Coronary artery (tissue), 2 donors: ENCODE results near the gene DCN.

ENCODE experiments used
- DNase-seq: peaks from one replicate; pipeline ENCODE4 v3.0.0-alpha.2; 2017; ENCODE audit warnings: low spot score
- H3K27ac ChIP-seq, 2 donors: fragments of 200-600 bp; sonication (generic); one replicate each; pipeline ENCODE4 v1.5.1; 2016 to 2019
- H3K4me3 ChIP-seq: fragments of 200-600 bp; sonication (generic); 2 replicates; pipeline ENCODE4 v1.5.1; 2016; ENCODE audit warnings: mild to moderate bottlenecking, moderate library complexity
- TF ChIP-seq, protein P1 (sequence below): fragments of 200-600 bp; sonication (generic); IDR thresholded peaks from one replicate; pipeline ENCODE4 v1.5.1; 2019; ENCODE audit warnings: antibody characterized with exemption

The DCN gene

DNA sequence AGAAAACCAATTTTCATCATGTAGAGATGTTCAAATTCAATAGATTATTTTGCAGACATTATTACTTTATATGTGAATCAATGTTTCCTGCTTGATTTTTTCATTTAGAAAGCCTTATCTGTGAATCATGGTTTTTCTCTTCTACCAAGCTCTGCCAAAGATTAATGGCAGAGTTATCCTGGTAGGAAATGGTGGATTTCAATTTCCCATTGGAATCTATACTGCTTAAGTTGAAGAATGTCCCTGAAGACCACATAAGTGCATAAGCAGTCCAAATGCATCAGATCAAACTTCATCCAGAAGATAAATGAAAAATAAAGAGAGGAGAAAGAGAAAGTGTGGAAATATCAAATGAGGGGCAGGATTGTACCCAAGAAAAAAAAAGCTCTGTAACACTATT, 76.3 kb downstream of the DCN start:
- Histone ChIP-seq H3K27ac (peak overlapping the region in 1 of 2 donors; percentile 30), H3K4me3 (peak overlapping the region; percentile 11)
- DNase-seq: no peak
- TF ChIP-seq, protein P1, sequence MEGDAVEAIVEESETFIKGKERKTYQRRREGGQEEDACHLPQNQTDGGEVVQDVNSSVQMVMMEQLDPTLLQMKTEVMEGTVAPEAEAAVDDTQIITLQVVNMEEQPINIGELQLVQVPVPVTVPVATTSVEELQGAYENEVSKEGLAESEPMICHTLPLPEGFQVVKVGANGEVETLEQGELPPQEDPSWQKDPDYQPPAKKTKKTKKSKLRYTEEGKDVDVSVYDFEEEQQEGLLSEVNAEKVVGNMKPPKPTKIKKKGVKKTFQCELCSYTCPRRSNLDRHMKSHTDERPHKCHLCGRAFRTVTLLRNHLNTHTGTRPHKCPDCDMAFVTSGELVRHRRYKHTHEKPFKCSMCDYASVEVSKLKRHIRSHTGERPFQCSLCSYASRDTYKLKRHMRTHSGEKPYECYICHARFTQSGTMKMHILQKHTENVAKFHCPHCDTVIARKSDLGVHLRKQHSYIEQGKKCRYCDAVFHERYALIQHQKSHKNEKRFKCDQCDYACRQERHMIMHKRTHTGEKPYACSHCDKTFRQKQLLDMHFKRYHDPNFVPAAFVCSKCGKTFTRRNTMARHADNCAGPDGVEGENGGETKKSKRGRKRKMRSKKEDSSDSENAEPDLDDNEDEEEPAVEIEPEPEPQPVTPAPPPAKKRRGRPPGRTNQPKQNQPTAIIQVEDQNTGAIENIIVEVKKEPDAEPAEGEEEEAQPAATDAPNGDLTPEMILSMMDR: no peak

DNA sequence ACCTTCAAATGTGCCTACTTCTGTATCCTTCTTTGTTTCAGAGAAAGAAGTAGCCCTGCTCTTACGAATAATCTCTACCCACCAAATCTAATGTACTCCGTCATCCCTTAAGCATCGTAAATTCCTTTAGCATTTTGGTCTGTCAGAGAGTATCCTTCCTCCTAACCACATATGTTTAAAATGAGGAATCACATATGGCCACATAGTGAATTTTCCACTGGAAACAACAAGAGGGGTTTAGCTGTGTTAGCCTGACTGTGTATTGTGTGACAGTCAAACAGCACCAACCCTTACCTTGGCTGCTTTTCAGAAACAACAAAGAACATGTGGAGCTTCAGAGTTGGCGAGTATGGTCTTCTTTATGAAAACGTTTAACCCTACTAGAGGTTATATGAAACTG, 76.8 kb downstream of the DCN start:
- no peak for DNase-seq
- H3K4me3 ChIP-seq: peak overlapping the region; percentile 11
- peak overlapping the region in 1 of 2 donors; percentile 30 for H3K27ac ChIP-seq
- TF ChIP-seq, protein P1: no peak

DNA sequence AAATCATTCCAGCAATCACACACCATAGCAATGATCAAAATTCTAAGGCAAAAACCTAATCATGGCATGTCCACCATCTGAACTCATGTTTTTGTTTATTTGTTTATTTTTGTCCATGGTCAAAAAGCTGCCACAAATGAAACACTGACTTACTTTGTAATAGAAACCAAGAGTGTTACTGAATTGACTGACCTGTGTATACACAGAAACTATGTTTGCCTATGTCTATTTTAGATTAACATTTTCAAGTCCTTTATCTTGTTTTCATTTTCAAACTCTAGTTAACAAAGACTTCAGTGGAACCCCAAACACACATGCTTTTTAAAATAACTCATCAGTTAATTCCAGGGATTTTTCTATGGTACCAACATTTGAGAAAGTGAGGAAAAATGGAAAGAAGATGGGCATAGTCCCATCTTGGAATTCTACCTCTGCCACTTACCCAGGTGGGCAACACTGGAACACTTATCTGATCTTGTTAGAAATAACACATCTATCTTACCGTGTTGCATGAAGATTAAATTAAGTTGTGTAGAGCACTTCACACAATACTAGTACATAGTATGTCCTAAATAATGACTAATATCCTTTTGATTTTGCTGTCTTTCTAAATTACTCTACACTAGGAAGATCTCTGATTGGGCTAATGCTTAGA, 77.7 kb downstream of the DCN start:
- DNase-seq: no peak
- Histone ChIP-seq H3K4me3 (peak overlapping the region; percentile 30), H3K27ac (peak overlapping the region in 1 of 2 donors; percentile 59)
- TF ChIP-seq, protein P1: no peak

DNA sequence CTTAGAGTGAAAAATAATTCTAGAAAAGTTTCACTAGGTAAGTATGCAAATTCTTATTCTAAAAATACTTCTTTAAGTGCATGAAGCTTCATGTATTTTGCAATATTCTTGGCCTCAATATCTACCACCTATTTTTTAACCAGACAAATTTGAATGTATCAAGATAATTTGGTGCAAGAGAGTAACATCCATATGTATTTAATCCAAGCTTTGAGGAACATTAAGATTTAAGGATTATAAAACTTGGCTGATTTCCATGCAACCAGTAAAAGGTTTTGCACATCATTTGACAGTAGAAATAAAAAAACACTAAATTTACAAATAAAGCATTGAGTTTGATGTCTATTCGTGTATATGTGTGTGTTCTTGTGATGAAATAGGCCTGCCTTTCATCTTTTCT, 79.0 kb downstream of the DCN start:
- no peak overlapping the region for H3K27ac ChIP-seq
- TF ChIP-seq, protein P1: no peak
- DNase-seq: no peak
- no peak overlapping the region for H3K4me3 ChIP-seq

DNA sequence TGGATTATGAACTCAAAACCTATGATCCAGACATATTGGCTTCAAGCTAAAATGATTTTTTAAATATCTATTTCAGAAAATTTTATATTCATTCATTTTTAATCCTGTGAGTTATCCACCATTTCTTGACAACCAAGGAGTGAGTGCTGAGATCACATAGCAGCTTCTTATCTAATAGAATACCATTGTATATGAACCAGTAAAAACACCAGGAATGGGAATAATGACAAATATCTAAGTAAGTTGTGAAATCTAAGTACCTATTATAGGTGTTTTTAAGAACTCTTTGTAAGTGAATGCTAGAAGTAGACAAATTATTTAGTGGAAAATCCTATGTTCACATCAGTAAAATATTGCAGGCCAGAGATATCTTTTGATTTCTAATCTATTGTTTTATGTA, 79.5 kb downstream of the DCN start:
- no peak overlapping the region for H3K4me3 ChIP-seq

DNA sequence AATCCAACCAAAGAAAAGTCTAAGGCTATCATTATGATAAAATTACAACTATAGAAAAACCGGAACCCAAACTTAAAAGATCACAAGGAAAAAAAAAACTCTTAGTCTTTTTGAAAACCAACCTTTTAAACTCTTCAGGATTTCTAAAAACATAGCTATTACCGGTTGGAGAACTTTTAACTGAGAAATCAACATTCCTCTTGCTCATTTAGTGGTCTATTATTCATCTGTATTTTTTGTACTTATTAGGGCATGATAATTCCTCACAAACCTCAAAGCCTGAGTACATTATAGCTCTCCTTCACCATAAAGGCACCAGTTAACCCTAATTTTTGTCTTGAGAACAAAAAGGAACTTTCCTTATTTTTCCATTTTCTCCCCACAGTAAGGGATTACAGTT, 81.7 kb downstream of the DCN start:
- DNase-seq: no peak
- Histone ChIP-seq H3K4me3 (no peak overlapping the region), H3K27ac (no peak overlapping the region)
- TF ChIP-seq, protein P1: no peak

More for the DNA sequence above, 79.5 kb downstream of the DCN start:
- DNase-seq: no peak
- TF ChIP-seq, protein P1: no peak
- H3K27ac ChIP-seq: no peak overlapping the region

DNA sequence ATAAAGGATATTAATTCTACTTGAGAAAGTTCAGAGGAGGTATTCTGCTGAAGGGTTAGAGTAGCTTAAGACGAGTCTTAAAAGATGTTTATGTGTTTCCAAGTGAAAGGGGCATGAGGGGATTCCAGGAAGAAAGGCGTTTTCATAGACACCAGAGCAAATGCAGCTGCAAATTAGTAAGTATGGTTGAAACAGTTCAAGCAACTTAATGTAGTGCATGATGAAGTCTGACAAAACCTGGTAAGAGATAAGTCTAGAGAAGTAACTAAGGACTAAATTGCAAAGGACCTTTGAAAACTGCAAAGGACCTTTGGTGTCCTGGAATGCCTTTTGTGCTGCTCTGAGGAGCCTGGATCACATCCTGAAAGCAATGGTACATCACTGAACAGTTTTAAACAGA, 82.8 kb downstream of the DCN start:
- TF ChIP-seq, protein P1: no peak
- H3K4me3 ChIP-seq: no peak overlapping the region
- H3K27ac ChIP-seq: no peak overlapping the region
- no peak for DNase-seq
